Endothelial cell of umbilical vein (primary cell): ENCODE results near the gene ZMAT5.

ENCODE experiments used
- CTCF ChIP-seq, 2 donors: IDR thresholded peaks; 1 replicate in 1 of 2; 2 replicates in 1 of 2; pipeline ENCODE4 v1.5.1; 2011; ENCODE audit warnings: low read length in 2 of 2, mild to moderate bottlenecking in 2 of 2, moderate library complexity in 2 of 2, control low read depth in 1 of 2, inconsistent platforms in 1 of 2, low read depth in 1 of 2; ENCODE audit not compliant: insufficient read depth in 1 of 2; ENCODE audit errors: extremely low read depth in 1 of 2
- JUN ChIP-seq: IDR thresholded peaks from 2 replicates; pipeline ENCODE4 v1.6.1; 2011; ENCODE audit warnings: borderline replicate concordance, low read depth; ENCODE audit not compliant: insufficient read length, insufficient read depth
- POLR2A ChIP-seq: IDR thresholded peaks from 2 replicates; pipeline ENCODE4 v1.6.1; 2012; ENCODE audit warnings: low read depth, mild to moderate bottlenecking, control low read depth, low read length

- TF ChIP-seq POLR2A, result no peak
- TF ChIP-seq CTCF (IDR thresholded peaks at IDR 0.05; ENCODE audit: extremely low read depth in 1 of 2, insufficient read depth in 1 of 2, low read depth in 1 of 2, low read length in 2 of 2), result no peak
- no peak for TF ChIP-seq JUN
Measured at GRCh38 chr22:29803190-29803589, 36.4 kb upstream of the ZMAT5 start.
